Measurements from ENCODE around the gene POLR1C.

Gene POLR1C

DNA sequence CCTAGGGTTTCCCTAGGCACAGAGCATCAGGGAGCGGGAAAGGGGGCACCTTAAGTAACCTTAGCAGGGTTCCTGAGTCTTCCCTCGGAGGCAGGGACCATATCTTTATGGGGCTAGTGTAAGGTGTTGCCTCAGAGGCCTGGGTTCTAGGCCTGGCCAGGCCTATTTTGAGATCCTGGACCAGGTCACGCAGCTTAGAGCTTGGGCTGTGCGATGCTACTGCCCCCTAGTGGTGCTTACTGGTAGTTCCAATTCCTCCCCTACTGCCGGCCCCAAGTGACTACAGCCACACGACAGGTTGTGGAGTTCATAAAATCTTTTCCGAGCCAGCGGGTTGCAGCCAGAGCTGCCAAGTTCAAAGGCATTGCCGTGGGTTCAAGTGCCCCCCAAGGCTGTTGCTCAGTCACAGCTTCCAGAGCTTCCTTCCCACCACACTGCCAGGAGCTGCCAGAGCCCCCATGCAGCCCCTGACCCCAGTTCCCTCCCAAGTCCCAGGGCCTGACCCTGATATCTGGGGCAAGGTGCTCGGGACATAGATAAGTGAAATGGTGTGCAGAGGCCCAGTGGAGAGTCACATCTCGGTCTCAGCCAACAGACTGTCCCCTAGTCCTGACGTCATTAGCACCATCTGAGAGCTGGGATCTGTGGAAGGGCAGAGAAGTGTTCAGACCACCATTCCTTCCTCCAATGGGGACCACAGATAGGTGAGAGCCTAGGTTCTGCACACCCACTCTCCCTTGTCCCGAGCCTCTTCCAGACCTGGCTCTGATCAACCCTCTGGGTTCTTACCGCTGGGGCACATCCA lies 10.0 kb upstream of the POLR1C start:
- peaks cover 7% of the 10 kb centered on the region for H3F3A ChIP-seq (ENCODE audit: insufficient read depth)
- TF ChIP-seq EZH2phosphoT487 (conservative IDR thresholded peaks at IDR 0.05; ENCODE audit: low read length) (no peak), CTCF (IDR thresholded peaks at IDR 0.05; ENCODE audit: insufficient read depth, low read length, poor library complexity, severe bottlenecking) (peak; percentile 99)
- no peak overlapping the region for H3K27ac ChIP-seq (ENCODE audit: low read depth, low read length)
- no peak overlapping the region for H3K9ac ChIP-seq (ENCODE audit: low read length)
- no peaks in the 10 kb centered on the region for H3K79me2 ChIP-seq (ENCODE audit: insufficient read depth, low read length)
- no peak overlapping the region for H3K4me2 ChIP-seq (ENCODE audit: low read depth, low read length, poor library complexity, severe bottlenecking)
- H3K36me3 ChIP-seq (ENCODE audit: low read length), result no peaks in the 10 kb centered on the region
- H3K9me2 ChIP-seq (replicated peaks; ENCODE audit: insufficient read depth, low read length), result no peaks in the 10 kb centered on the region
- no peak overlapping the region for H2AFZ ChIP-seq (ENCODE audit: low read depth, low read length, severe bottlenecking)
- H3K27me3 ChIP-seq (ENCODE audit: low read length), result no peaks in the 10 kb centered on the region
- no peaks in the 10 kb centered on the region; the same call in 1 of the 2 replicates for H4K20me1 ChIP-seq (ENCODE audit: low read depth, low read length)
- no peaks in the 10 kb centered on the region for H3K9me3 ChIP-seq (ENCODE audit: insufficient read depth, low read length)
- no peak overlapping the region for H3K4me3 ChIP-seq (ENCODE audit: insufficient read depth, low read length, poor library complexity, severe bottlenecking)

DNA sequence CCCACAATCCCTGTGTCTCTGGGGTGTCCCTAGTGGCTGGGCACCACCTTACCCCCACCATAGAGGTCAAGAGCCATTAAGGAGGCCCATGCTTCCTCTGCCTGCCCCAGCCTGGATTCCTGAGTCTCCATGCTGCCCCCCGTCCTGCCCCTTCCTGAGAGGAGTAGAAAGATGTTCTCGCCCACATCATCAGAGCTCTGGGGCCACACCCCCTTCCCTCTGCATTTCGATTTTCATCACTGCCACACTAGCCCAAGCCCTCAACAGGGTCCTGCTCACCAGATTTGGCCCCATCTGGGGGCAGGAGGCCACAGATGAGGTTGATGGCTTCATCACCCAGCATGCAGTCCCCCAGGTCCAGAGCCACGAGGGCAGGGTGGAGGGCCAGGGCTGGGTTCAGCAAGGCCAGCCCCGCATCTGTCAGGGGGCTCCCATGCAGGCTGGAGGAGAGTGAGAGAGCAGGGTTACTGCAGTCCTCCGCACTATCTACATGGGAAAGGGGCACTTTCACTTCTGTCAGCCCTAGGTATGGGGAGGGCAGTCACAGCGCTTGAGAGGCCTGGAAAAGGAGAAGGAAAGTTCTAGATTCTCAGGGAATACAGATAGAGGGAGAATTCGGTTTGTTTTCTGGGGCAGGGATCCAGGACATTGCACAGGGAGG lies 8.3 kb upstream of the POLR1C start:
- Histone ChIP-seq H4K20me1 (ENCODE audit: low read depth, low read length) (no peaks in the 10 kb centered on the region; the same call in 1 of the 2 replicates), H3K27ac (ENCODE audit: low read depth, low read length) (no peak overlapping the region), H3K27me3 (ENCODE audit: low read length) (no peaks in the 10 kb centered on the region), H2AFZ (ENCODE audit: low read depth, low read length, severe bottlenecking) (no peak overlapping the region), H3K9me3 (ENCODE audit: insufficient read depth, low read length) (no peaks in the 10 kb centered on the region), H3K36me3 (ENCODE audit: low read length) (no peaks in the 10 kb centered on the region), H3K9ac (ENCODE audit: low read length) (no peak overlapping the region), H3F3A (ENCODE audit: insufficient read depth) (peaks cover 7% of the 10 kb centered on the region), H3K9me2 (replicated peaks; ENCODE audit: insufficient read depth, low read length) (no peaks in the 10 kb centered on the region), H3K79me2 (ENCODE audit: insufficient read depth, low read length) (no peaks in the 10 kb centered on the region), H3K4me2 (ENCODE audit: low read depth, low read length, poor library complexity, severe bottlenecking) (no peak overlapping the region), H3K4me3 (ENCODE audit: insufficient read depth, low read length, poor library complexity, severe bottlenecking) (no peak overlapping the region)
- TF ChIP-seq EZH2phosphoT487 (conservative IDR thresholded peaks at IDR 0.05; ENCODE audit: low read length) (no peak), CTCF (IDR thresholded peaks at IDR 0.05; ENCODE audit: insufficient read depth, low read length, poor library complexity, severe bottlenecking) (no peak)

DNA sequence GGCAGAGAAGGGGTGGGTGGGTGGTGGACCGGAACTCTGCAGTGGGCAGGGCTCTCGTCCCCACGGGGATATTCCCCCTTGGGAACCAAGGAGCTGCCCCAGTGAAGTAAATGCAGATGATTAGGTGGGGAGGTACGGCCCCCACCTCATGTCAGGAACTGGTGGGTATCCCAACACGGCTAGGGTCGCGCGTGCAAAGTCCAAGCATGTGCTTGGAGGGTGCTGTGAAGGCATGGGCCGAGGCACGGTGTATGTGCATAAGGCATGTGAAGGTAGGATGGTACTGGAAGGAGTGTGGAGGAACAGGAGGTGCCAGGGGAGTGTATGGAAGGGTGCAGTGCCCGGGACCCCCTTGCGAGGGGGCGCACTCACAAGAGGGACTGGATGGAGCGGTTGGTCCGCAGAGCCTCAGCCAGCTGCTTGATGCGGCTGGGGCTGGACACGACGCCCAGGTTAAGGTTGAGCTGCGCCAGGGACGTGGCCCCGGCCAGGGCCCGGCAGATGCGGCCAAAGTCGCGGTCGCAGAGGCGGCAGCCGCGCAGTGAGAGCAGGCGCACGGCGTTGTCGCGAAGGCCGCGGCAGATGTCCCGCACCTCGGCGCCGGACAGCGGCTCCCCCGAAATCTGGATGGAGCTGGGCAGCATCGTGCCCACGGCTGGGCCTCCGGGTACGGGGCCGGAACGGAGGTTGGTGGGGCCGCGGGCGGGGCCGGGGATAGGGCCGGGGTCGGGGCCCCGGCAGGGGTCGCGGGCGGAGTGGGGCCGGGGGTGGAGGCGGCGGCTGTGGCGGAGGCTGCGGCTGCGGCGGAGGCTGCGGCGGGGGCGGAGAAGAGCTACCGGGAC lies 7.5 kb upstream of the POLR1C start:
- H3K9ac ChIP-seq (ENCODE audit: low read length), result peak overlapping the region; percentile 39; the same call in 1 of the 2 replicates
- H3K79me2 ChIP-seq (ENCODE audit: insufficient read depth, low read length), result no peaks in the 10 kb centered on the region
- H3K9me2 ChIP-seq (replicated peaks; ENCODE audit: insufficient read depth, low read length), result no peaks in the 10 kb centered on the region
- H3F3A ChIP-seq (ENCODE audit: insufficient read depth), result peaks cover 7% of the 10 kb centered on the region
- H3K36me3 ChIP-seq (ENCODE audit: low read length), result no peaks in the 10 kb centered on the region
- TF ChIP-seq EZH2phosphoT487 (conservative IDR thresholded peaks at IDR 0.05; ENCODE audit: low read length) (no peak), CTCF (IDR thresholded peaks at IDR 0.05; ENCODE audit: insufficient read depth, low read length, poor library complexity, severe bottlenecking) (no peak)
- no peaks in the 10 kb centered on the region; the same call in 1 of the 2 replicates for H4K20me1 ChIP-seq (ENCODE audit: low read depth, low read length)
- peak overlapping the region; percentile 67 for H3K4me2 ChIP-seq (ENCODE audit: low read depth, low read length, poor library complexity, severe bottlenecking)
- H3K9me3 ChIP-seq (ENCODE audit: insufficient read depth, low read length), result no peaks in the 10 kb centered on the region
- H3K4me3 ChIP-seq (ENCODE audit: insufficient read depth, low read length, poor library complexity, severe bottlenecking), result peak overlapping the region; percentile 59
- H2AFZ ChIP-seq (ENCODE audit: low read depth, low read length, severe bottlenecking), result no peak overlapping the region
- no peaks in the 10 kb centered on the region for H3K27me3 ChIP-seq (ENCODE audit: low read length)
- no peak overlapping the region for H3K27ac ChIP-seq (ENCODE audit: low read depth, low read length)
